ENCODE results near the gene ULK4. TPM values are rescaled to one million over a fixed set of nuclear protein-coding genes. Genes with fewer than 3 reads are reported as not detected.
A peak's percentile ranks its signal among the peaks of the same experiment; 100 is the strongest.

Gene ULK4
- total and polyA plus RNA-seq, 9 of the 15 experiments (the other 6 are each of a cell fraction or from before 2014, with no cell fraction given) = 3.0 to 5.9 (median 3.5) TPM

DNA sequence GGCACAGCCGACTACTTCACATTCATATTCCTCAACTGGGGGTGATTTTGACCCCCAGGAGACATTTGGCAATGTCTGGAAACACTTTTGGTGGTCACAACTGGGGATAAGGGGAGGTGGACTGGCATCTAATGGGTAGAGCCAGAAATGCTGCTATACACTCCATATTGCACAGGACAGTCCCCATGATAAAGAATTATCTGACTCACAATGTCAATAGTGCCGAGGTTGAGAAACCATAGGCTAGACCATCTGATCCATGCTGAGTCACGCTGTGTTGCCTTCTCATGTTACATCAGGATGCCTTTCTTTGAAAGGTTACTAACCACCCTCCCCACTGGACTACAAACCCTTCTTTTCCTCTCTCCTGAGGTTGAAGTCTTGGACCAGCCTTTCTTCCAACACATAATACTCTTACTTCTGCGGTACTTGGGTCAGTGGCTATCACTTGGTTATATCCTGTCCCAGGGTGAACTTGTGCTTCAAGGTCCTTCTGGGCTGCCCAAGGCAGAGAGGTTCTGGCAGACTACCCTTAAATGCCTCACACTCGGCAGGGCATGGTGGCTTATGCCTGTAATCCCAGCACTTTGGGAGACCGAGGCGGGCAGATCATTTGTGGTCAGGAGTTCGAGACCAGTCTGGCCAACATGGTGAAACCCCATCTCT, 693.8 kb downstream of the ULK4 start:
- Histone ChIP-seq H3K4me2 (ENCODE audit: insufficient read depth, low read length) (peak overlapping the region; percentile 46), H3K4me1 (replicated peaks in 1 of 2; ENCODE audit: control insufficient read depth in 2 of 2, insufficient read depth in 2 of 2, low read length in 2 of 2) (peaks cover 3 to 10% of the 10 kb centered on the region in 2 experiments; a peak in 3 of 5 replicates), H3K4me3 (no peak overlapping the region), H3K36me3 (ENCODE audit: control insufficient read depth, insufficient read depth, low read length) (no peaks in the 10 kb centered on the region), H3K27me3 (ENCODE audit: control insufficient read depth in 2 of 2, insufficient read depth in 2 of 2, low read length in 2 of 2) (peaks cover 0 to 12% of the 10 kb centered on the region in 2 experiments; a peak in 2 of 5 replicates), H3K9me1 (ENCODE audit: control insufficient read depth, insufficient read depth, low read length) (no peaks in the 10 kb centered on the region), H3K9me3 (replicated peaks; ENCODE audit: control insufficient read depth, insufficient read depth, low read depth, low read length) (no peaks in the 10 kb centered on the region), H3K27ac (ENCODE audit: extremely low read depth, low read depth, low read length) (peak overlapping the region; percentile 3; the same call in 1 of the 3 replicates), H4K20me1 (replicated peaks; ENCODE audit: control insufficient read depth, insufficient read depth, low read length) (no peaks in the 10 kb centered on the region), H2AFZ (ENCODE audit: low read depth, low read length) (no peak overlapping the region), H3K79me2 (ENCODE audit: control insufficient read depth, insufficient read depth, low read length) (no peaks in the 10 kb centered on the region), H3K9ac (ENCODE audit: insufficient read depth in 1 of 2, low read depth in 2 of 2, low read length in 2 of 2) (no peak overlapping the region)
- FAIRE-seq (peak; percentile 99), DNase-seq (ENCODE audit: extremely low read depth in 1 of 4, low spot score in 3 of 4) (peak; percentile 69 to 87 (median 77)), ATAC-seq (peak; percentile 98)
- WGBS (ENCODE audit: insufficient coverage, low coverage, missing lambda C conversion rate) = 5% methylated on average over 8 of the region's 8 CpGs
- POLR2A ChIA-PET = interaction anchor here (0.6 to 1.2 kb wide), 3 partner anchors 36 to 357 kb away, joined by 3 to 4 read pairs (median 3); no protein-coding TSS in a partner anchor
- CTCF ChIA-PET (ENCODE audit: low intra/inter-chr PET ratio) = no interaction called here
- BruUV-seq (replicated peaks) = no TSS peak
- intact Hi-C loops (cut with micrococcal nuclease) = no loop called here
- in situ Hi-C loops (cut with MboI) = no loop called here
- TF ChIP-seq IRF2 (CRISPR knock-in tag; IDR thresholded peaks at IDR 0.05) = no peak
- peak; percentile 78 for TF ChIP-seq CBFA2T3 (IDR thresholded peaks at IDR 0.05)
- no peak for TF ChIP-seq ZNF444 (CRISPR knock-in tag; IDR thresholded peaks at IDR 0.05)
- TF ChIP-seq ZFP36 (IDR thresholded peaks at IDR 0.05; ENCODE audit: low read depth, low read length, partially characterized antibody) = peak; percentile 20
- peak; percentile 98 for TF ChIP-seq CEBPB (tag; IDR thresholded peaks at IDR 0.05)
- TF ChIP-seq TCF7 (IDR thresholded peaks at IDR 0.05; ENCODE audit: borderline replicate concordance) = no peak
- TF ChIP-seq, protein P1, sequence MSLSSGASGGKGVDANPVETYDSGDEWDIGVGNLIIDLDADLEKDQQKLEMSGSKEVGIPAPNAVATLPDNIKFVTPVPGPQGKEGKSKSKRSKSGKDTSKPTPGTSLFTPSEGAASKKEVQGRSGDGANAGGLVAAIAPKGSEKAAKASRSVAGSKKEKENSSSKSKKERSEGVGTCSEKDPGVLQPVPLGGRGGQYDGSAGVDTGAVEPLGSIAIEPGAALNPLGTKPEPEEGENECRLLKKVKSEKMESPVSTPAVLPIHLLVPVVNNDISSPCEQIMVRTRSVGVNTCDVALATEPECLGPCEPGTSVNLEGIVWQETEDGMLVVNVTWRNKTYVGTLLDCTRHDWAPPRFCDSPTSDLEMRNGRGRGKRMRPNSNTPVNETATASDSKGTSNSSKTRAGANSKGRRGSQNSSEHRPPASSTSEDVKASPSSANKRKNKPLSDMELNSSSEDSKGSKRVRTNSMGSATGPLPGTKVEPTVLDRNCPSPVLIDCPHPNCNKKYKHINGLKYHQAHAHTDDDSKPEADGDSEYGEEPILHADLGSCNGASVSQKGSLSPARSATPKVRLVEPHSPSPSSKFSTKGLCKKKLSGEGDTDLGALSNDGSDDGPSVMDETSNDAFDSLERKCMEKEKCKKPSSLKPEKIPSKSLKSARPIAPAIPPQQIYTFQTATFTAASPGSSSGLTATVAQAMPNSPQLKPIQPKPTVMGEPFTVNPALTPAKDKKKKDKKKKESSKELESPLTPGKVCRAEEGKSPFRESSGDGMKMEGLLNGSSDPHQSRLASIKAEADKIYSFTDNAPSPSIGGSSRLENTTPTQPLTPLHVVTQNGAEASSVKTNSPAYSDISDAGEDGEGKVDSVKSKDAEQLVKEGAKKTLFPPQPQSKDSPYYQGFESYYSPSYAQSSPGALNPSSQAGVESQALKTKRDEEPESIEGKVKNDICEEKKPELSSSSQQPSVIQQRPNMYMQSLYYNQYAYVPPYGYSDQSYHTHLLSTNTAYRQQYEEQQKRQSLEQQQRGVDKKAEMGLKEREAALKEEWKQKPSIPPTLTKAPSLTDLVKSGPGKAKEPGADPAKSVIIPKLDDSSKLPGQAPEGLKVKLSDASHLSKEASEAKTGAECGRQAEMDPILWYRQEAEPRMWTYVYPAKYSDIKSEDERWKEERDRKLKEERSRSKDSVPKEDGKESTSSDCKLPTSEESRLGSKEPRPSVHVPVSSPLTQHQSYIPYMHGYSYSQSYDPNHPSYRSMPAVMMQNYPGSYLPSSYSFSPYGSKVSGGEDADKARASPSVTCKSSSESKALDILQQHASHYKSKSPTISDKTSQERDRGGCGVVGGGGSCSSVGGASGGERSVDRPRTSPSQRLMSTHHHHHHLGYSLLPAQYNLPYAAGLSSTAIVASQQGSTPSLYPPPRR (CRISPR knock-in tag; IDR thresholded peaks at IDR 0.05; ENCODE audit: borderline replicate concordance) = no peak
- peak; percentile 62 to 99; a peak in 3 of 4 replicates for TF ChIP-seq RCOR1 (IDR thresholded peaks at IDR 0.05; ENCODE audit: borderline replicate concordance in 1 of 2, low read depth in 2 of 2, low read length in 2 of 2)
- peak; percentile 95 for TF ChIP-seq NFE2L1 (tag; IDR thresholded peaks at IDR 0.05; ENCODE audit: borderline replicate concordance, low read depth)
- TF ChIP-seq, protein P2, sequence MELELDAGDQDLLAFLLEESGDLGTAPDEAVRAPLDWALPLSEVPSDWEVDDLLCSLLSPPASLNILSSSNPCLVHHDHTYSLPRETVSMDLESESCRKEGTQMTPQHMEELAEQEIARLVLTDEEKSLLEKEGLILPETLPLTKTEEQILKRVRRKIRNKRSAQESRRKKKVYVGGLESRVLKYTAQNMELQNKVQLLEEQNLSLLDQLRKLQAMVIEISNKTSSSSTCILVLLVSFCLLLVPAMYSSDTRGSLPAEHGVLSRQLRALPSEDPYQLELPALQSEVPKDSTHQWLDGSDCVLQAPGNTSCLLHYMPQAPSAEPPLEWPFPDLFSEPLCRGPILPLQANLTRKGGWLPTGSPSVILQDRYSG (tag; conservative IDR thresholded peaks at IDR 0.05; ENCODE audit: low read depth) = no peak
- TF ChIP-seq MTF1 (CRISPR knock-in tag; IDR thresholded peaks at IDR 0.05; ENCODE audit: borderline replicate concordance) = no peak
- TF ChIP-seq ZNF316 (IDR thresholded peaks at IDR 0.05) = peak; percentile 98
- TF ChIP-seq CBX1 (IDR thresholded peaks at IDR 0.05; ENCODE audit: low read depth) = peak; percentile 27; the same call in 1 of the 2 replicates
- no peak for TF ChIP-seq PHTF2 (CRISPR knock-in tag; IDR thresholded peaks at IDR 0.05)
- peak; percentile 74 for TF ChIP-seq CEBPG (CRISPR knock-in tag; IDR thresholded peaks at IDR 0.05)
- peak; percentile 86 to 89 for TF ChIP-seq CEBPG (tag; conservative IDR thresholded peaks at IDR 0.05 in 1 of 2, IDR thresholded peaks at IDR 0.05 in 1 of 2)
- TF ChIP-seq TEAD1 (CRISPR knock-in tag; IDR thresholded peaks at IDR 0.05) = peak in 1 of 2 experiments; percentile 31; a peak in 1 of 4 replicates

All from K562 (cell line).